SKM-1 treated with dmso at 0.1 percent for 144 hours (cell line): ENCODE data around the gene HSPB8.

Source experiments
- DNase-seq: peaks from one replicate; lab custom pipeline; 2025; ENCODE audit not compliant: unreplicated experiment; lab: John Stamatoyannopoulos, UW

Gene HSPB8

GRCh38 chr12:119178544-119179334 is at the start of gene HSPB8:
Gene HSPB8, plus strand, starts transcription at chr12:119178931. Its CDS starts 382 bp downstream, at chr12:119179313.
- DNase-seq, result no peak

- DNase-seq, result no peak
These were observed 48.8 kb upstream of the HSPB8 start for GRCh38 chr12:119129827-119130434.

GRCh38 chr12:119130523-119130922 is 48.2 kb upstream of the HSPB8 start:
- no peak for DNase-seq

GRCh38 chr12:119134284-119135072 is 44.3 kb upstream of the HSPB8 start:
- DNase-seq, result no peak

- DNase-seq, result no peak
These were observed 41.8 kb upstream of the HSPB8 start for GRCh38 chr12:119136811-119137410.

DNA sequence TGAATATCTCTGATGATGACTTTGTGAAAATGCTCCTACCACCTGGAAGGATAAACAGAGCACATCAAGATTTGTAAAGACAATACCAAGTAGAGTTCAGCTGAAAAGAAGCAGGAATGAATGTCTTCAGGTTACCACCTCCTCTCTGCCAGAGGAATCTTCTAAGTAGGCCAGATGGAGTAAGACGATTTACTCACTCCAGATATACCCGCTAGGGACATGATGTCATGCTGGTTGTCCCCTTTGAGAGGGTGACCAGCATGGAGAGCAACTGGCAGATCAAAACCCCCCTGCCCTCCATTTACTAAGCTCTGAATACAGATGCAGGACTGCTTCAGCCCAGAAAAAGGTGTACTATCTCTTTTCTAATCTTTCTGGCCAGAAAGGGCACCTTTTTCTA is 39.3 kb upstream of the HSPB8 start:
- DNase-seq, result no peak

- DNase-seq, result no peak
These were observed 33.4 kb upstream of the HSPB8 start for GRCh38 chr12:119145367-119145766.

GRCh38 chr12:119147847-119148448 is 30.8 kb upstream of the HSPB8 start:
- DNase-seq, result no peak

DNA sequence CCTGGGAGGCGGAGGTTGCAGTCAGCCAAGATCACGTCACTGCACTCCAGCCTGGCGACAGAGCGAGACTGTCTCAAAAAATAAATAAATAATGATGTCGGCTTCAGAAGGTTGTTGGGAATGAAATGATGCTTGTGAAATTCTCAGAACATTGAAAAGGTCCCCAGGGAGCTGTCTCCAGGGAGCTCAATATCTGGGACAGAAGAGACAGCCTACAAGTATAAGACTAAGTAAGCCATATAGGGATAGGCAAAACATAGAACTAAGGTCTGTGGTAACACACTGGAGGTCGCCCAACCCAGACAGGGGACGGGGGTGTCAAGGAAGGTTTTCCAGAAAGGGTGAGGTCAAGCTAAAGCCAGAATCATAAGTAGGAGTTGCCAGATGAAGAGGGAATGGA is 29.5 kb upstream of the HSPB8 start:
- no peak for DNase-seq

GRCh38 chr12:119151445-119152026 is 27.2 kb upstream of the HSPB8 start:
- DNase-seq, result no peak

GRCh38 chr12:119153477-119154434 is 25.0 kb upstream of the HSPB8 start:
- DNase-seq, result no peak

DNA sequence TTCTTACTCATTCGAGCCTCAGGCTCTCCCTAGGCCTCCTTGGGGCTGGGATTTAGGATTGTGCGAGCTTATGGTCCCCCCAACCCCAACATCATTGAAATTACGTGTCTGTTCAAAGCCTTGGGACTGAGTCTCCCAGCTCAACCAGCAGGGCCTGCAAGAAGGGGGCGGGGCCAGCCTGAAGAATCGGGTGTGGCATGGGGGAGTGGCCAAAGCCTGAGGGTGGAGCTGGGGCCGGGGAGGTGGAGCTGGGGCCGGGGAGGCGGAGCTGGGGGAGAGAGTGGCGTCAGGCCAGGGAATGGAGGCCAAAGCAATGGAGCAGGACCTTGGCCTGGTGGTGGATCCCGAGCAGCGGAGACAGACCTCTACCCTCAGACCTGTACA is 24.3 kb upstream of the HSPB8 start:
- DNase-seq, result no peak

DNA sequence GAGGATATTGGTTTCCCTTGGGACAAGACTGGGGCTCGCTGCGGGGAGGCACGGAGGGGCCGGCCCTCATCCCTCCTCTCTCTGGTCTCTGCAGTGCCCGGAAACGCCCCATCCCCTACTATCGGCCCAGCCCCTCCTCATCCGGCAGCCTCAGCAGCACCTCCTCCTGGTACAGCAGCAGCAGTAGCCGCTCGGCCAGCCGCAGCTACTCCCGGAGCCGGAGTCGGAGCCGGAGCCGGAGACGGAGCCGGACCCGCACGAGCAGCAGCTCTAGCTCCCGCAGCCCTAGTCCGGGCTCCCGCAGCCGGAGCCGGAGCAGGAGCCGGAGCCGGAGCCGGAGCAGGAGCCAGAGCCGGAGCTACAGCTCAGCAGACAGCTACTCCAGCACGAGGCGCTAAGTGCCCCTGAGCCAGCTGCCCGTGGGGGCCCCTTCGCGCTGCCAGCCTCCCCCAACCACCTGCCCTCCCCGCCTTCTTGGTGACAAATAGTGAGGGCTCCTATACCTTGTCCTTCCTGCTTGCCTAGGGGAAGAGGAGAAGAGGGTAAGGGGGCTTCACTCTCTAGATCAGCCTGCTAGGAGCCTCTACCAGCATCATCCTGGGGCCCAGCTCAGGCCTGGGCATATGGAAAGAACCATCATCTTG is 22.2 kb upstream of the HSPB8 start:
- DNase-seq, result no peak

GRCh38 chr12:119157528-119157927 is 21.2 kb upstream of the HSPB8 start:
- DNase-seq, result no peak

- DNase-seq, result no peak
These were observed 20.8 kb upstream of the HSPB8 start for GRCh38 chr12:119157978-119158377.

DNA sequence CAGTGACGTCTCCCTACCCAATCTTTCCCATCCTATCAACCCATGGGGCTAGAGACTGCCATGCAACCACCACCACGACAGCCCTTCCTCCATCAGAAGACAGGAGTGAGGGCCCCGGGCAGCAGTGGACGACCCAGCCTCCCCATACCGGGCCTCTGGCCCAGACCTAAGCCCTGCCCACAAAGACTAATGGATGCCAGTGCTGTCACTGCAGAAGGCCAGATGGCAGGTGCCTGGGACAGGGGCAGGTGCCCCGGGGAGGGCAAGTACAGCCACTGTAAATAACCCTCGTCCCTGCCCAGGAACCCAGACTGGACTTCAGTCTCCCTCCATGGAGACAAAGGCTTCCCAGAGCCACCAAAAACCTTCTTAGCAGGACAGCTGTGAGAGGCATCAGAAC is 20.3 kb upstream of the HSPB8 start:
- DNase-seq, result no peak

- no peak for DNase-seq
These were observed 18.9 kb upstream of the HSPB8 start for GRCh38 chr12:119159844-119160243.

GRCh38 chr12:119167902-119168301 is 10.8 kb upstream of the HSPB8 start:
- DNase-seq, result no peak

DNA sequence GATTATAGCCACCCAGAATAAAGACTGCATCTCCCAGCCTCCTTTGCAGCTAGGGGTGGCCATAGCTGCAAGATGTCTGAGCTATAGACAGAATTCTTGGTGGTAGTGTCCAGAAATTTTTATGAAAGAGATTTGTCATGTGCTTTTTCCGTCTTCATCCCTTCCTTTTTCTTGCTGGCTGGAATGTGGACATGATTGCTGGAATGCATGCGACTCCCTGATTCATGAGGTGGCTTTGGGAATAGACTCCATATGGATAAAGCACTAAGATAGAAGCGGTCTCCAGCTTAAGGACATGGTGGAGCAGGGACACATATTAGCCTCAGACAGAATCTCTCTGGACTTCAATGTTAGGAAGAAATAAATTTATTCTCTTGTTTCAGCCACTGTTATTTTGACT is 10.0 kb upstream of the HSPB8 start:
- no peak for DNase-seq
